ENCODE data around the gene HMCN2. TPM values are rescaled to one million over a fixed set of nuclear protein-coding genes. Genes with fewer than 3 reads are reported as not detected.

HMCN2 gene
- total RNA-seq, 1 experiment from 2014 or later = not detected

GRCh38 chr9:130284249-130284625 lies 18.7 kb downstream of the HMCN2 start:
- no peak for DNase-seq (ENCODE audit: low read depth, low spot score)
- in situ Hi-C loops (cut with HindIII; ENCODE audit: low pct_unique_long_range_greater_than_20kb, low sequenced_read_pairs) = no loop called here

- DNase-seq (ENCODE audit: low read depth, low spot score) = no peak
- in situ Hi-C loops (cut with HindIII; ENCODE audit: low pct_unique_long_range_greater_than_20kb, low sequenced_read_pairs) = no loop called here
Observed at GRCh38 chr9:130284690-130285089, 19.1 kb downstream of the HMCN2 start.

DNA sequence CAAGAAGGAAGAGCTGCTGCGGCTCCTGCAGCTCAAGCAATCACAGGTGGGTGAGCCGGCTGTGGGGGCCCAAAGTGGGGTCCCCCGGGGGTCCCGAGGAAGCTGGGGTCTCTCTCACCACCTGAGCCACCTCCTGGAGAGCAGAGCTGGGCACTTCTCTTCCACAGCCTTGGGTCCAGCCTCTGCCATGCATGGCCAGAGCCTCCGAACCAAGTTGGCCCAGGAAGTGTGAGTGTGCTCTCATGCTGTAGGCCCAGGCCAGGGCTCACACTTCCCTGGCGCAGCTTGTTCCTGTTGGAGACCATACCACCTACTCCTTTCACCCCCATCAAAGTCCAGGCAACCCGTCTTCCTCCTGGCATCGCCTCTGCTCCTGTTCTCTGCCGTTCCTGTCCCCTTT lies 19.7 kb downstream of the HMCN2 start:
- no peak for DNase-seq (ENCODE audit: low read depth, low spot score)

GRCh38 chr9:130286072-130286770 lies 20.7 kb downstream of the HMCN2 start:
- in situ Hi-C loops (cut with HindIII; ENCODE audit: low pct_unique_long_range_greater_than_20kb, low sequenced_read_pairs) = no loop called here

More for the DNA sequence above, 19.7 kb downstream of the HMCN2 start:
- in situ Hi-C loops (cut with HindIII; ENCODE audit: low pct_unique_long_range_greater_than_20kb, low sequenced_read_pairs) = no loop called here

GRCh38 chr9:130286781-130287428 lies 21.3 kb downstream of the HMCN2 start:
- in situ Hi-C loops (cut with HindIII; ENCODE audit: low pct_unique_long_range_greater_than_20kb, low sequenced_read_pairs) = no loop called here

More at GRCh38 chr9:130286072-130286770, 20.7 kb downstream of the HMCN2 start:
- DNase-seq (ENCODE audit: low read depth, low spot score) = no peak

GRCh38 chr9:130287736-130288135 lies 22.2 kb downstream of the HMCN2 start:
- in situ Hi-C loops (cut with HindIII; ENCODE audit: low pct_unique_long_range_greater_than_20kb, low sequenced_read_pairs) = no loop called here
- no peak for DNase-seq (ENCODE audit: low read depth, low spot score)

More at GRCh38 chr9:130286781-130287428, 21.3 kb downstream of the HMCN2 start:
- DNase-seq (ENCODE audit: low read depth, low spot score) = no peak

GRCh38 chr9:130288393-130288792 lies 22.8 kb downstream of the HMCN2 start:
- in situ Hi-C loops (cut with HindIII; ENCODE audit: low pct_unique_long_range_greater_than_20kb, low sequenced_read_pairs) = no loop called here
- DNase-seq (ENCODE audit: low read depth, low spot score) = no peak

GRCh38 chr9:130288926-130289690 lies 23.5 kb downstream of the HMCN2 start:
- no peak for DNase-seq (ENCODE audit: low read depth, low spot score)
- in situ Hi-C loops (cut with HindIII; ENCODE audit: low pct_unique_long_range_greater_than_20kb, low sequenced_read_pairs) = no loop called here

- in situ Hi-C loops (cut with HindIII; ENCODE audit: low pct_unique_long_range_greater_than_20kb, low sequenced_read_pairs) = no loop called here
- no peak for DNase-seq (ENCODE audit: low read depth, low spot score)
Observed at GRCh38 chr9:130289711-130290241, 24.2 kb downstream of the HMCN2 start.

DNA sequence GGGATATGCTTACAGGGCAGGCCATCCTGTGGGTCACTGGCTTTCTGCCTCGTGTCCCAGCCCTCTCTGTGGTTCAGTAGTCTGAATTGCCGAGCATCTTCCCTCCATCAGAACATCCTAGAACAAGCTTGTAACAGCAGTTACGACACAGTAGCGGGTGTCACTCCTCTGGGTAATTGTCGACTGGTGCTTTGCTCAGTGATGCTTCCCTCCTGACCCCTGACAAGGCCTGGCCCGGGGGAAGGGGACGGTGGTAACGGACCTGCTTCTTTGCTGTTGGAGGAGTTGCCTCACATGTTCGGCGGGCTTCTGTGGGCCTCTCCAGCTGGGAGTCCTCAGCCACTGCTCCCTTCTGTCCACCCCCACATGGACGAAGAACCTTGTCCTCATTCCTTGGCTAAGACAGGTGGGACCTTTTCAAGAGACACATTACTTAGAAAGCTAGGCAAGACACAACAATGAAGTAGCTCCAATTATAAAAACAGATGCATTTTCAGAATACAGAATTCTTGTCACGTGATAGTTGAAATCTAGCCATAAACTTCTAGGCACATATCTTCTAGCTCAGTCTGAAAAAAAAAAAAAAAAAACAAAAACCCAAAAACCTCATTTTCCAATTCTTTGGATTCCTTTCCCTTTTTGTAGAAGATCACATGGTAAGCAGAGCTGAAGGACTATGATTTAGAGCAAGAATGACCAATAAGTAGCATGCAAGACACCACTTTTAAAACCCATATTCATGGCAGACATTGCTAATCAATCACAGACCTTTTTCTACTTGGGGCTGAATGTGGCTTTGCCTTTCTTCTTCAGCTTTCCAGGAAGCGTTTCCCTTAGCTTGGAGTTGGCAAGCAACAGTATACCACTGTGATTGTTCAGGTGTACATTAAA lies 25.0 kb downstream of the HMCN2 start:
- DNase-seq (ENCODE audit: low read depth, low spot score) = no peak

DNA sequence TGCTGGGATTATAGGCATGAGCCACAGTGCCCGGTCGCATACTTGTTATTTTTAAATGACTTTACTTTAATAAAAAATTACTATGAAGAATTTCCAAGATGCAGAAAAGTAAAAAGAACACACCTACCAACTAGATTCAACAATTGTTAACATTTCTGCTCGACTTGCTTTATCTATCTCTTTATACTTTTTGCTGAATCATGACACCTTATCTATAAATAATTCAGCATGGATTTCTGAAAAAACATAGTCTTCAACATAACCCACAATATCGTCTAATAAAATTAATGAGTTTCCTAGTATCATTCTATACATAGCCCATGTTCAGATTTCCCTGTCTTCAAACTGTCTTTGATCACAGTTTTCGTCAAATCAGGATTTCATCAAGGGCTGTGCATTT lies 25.9 kb downstream of the HMCN2 start:
- in situ Hi-C loops (cut with HindIII; ENCODE audit: low pct_unique_long_range_greater_than_20kb, low sequenced_read_pairs) = no loop called here
- no peak for DNase-seq (ENCODE audit: low read depth, low spot score)

More for the DNA sequence above, 25.0 kb downstream of the HMCN2 start:
- in situ Hi-C loops (cut with HindIII; ENCODE audit: low pct_unique_long_range_greater_than_20kb, low sequenced_read_pairs) = no loop called here

DNA sequence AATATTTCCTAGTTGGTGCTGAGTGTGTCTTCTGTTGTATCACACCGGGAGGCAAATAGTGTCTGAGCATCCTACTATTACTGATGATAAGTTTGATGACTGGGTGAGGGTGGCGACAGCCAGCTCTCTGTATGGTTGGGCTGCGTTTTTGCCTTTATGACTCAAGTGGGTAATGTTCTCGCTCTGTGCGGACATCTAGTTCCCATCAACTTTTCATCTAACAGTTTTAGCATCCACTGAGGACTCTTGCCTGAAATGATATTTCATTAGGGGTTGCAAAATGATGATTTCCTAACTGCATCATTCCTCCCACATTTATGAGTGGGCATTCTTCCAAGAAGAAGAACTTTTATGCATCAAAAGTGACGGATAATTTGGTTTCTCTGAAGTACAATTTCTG lies 26.5 kb downstream of the HMCN2 start:
- DNase-seq (ENCODE audit: low read depth, low spot score) = no peak
- in situ Hi-C loops (cut with HindIII; ENCODE audit: low pct_unique_long_range_greater_than_20kb, low sequenced_read_pairs) = no loop called here

DNA sequence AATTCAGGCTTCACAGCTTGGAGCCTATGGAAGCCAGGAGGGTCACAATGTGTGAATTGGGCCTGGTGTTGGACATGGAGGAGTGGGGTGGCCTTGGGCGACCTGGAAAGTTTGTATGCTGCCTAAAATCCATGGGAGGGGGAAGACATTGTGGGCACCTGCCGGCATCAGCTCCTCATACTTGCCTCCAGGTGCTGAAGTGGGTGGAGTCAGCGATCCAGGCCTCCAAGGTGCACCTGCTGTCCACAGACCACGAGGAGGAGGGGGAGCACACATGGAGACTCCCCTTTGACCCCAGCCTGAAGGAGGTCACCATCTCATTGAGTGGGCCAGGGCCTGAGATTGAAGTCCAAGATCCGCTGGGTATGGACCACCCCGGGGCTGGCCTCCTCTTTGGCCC lies 29.1 kb downstream of the HMCN2 start:
- in situ Hi-C loops (cut with HindIII; ENCODE audit: low pct_unique_long_range_greater_than_20kb, low sequenced_read_pairs) = no loop called here

DNA sequence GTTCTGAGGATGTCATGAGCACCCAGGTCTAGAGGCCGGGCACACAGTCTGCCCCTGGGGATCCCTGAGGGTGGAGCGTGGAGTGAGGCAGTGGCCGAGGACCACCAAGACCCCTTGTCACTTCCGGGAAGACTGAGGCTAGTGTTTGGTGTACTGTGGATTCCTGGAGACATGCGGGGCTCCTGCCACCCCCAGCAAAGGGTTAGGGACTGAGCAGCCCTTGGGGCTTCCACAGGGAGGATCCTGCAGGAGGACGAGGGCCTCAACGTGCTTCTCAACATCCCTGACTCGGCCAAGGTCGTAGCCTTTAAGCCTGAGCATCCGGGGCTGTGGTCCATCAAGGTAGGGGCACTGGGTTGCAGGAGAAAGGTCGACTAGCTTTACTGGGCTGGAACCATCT lies 29.9 kb downstream of the HMCN2 start:
- in situ Hi-C loops (cut with HindIII; ENCODE audit: low pct_unique_long_range_greater_than_20kb, low sequenced_read_pairs) = no loop called here

More for the DNA sequence above, 29.1 kb downstream of the HMCN2 start:
- DNase-seq (ENCODE audit: low read depth, low spot score) = no peak

DNA sequence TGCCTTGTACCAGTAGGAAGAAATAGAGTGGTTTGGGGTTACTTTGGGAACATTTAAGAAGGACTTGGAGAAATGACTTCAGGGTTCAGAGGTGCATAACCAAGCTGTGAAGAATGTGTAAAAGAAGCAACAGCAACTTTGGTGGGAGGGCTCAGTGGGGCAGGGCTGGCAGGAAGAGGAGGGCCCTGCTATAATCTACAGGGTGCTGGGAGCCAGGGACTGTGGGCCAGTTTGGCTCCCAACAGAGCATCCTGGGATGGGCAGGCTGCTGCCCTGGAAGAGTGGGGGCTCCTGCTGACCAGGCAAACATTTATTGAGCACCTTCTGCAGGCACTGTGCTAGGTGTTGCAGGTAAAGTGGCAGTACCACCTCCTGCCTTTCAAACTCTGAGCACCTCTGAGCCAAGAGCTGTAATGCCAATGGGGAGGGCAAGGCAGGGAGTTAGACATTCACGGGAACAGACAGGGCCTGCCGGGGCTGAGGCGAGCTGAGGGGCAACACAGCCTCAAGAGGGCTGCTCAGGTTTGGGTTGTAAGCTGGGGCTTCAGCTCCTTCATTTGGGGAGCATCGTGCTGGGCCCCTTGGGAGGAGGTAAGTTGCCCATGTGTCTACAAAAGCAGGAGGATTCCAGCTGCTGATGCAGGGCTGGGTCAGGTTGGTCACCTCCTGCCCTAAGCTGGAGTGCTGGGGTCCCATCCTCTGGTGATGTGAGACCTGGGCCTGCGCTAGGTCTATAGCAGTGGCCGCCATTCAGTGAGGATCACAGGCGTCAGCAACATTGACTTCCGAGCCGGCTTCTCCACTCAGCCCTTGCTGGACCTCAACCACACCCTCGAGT lies 30.6 kb downstream of the HMCN2 start:
- in situ Hi-C loops (cut with HindIII; ENCODE audit: low pct_unique_long_range_greater_than_20kb, low sequenced_read_pairs) = no loop called here
- no peak for DNase-seq (ENCODE audit: low read depth, low spot score)

More for the DNA sequence above, 29.9 kb downstream of the HMCN2 start:
- DNase-seq (ENCODE audit: low read depth, low spot score) = no peak

DNA sequence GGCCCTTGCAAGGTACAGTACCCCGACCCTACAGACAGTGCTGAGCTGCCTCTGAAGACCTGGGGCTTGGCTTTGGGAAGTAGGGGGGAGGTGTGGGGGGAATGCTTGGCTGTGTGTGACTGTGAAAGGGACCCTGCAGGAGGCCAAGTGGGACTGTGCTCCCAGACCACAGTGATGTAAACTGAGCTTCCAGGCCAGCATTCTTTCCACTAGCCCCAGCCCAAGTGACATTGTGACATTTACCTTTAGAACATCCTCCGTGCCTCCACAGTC lies 31.2 kb downstream of the HMCN2 start:
- in situ Hi-C loops (cut with HindIII; ENCODE audit: low pct_unique_long_range_greater_than_20kb, low sequenced_read_pairs) = no loop called here
- DNase-seq (ENCODE audit: low read depth, low spot score) = no peak

GRCh38 chr9:130297371-130297770 lies 31.8 kb downstream of the HMCN2 start:
- no peak for DNase-seq (ENCODE audit: low read depth, low spot score)
- in situ Hi-C loops (cut with HindIII; ENCODE audit: low pct_unique_long_range_greater_than_20kb, low sequenced_read_pairs) = no loop called here
